Measurements from ENCODE around the gene C2orf68.
A peak's percentile ranks its signal among the peaks of the same experiment; 100 is the strongest.
"Not testable (repeated sequence)": the region's sequence is repeated elsewhere in the genome, so short reads cannot be mapped to it uniquely, and the experiment has no call there.

The C2orf68 gene

GRCh38 chr2:85611705-85612587 is at the start of gene C2orf68:
Gene C2orf68 (minus strand): TSS chr2:85612066. CDS start chr2:85611984, 82 bp downstream.
- peak; percentile 90 for DNase-seq

- no peak for DNase-seq
Observed at GRCh38 chr2:85661139-85661858, 49.4 kb upstream of the C2orf68 start.

GRCh38 chr2:85660725-85661124 is 48.9 kb upstream of the C2orf68 start:
- DNase-seq = no peak

- DNase-seq = not testable (repeated sequence)
Observed at GRCh38 chr2:85660301-85660700, 48.4 kb upstream of the C2orf68 start.

- DNase-seq = no peak
Observed at GRCh38 chr2:85659324-85659981, 47.6 kb upstream of the C2orf68 start.

GRCh38 chr2:85657399-85657798 is 45.5 kb upstream of the C2orf68 start:
- DNase-seq = not testable (repeated sequence)

GRCh38 chr2:85656468-85656867 is 44.6 kb upstream of the C2orf68 start:
- DNase-seq = no peak

- DNase-seq = no peak
Observed at GRCh38 chr2:85655961-85656417, 44.1 kb upstream of the C2orf68 start.

GRCh38 chr2:85653996-85654395 is 42.1 kb upstream of the C2orf68 start:
- DNase-seq = peak; percentile 45

- no peak for DNase-seq
Observed at GRCh38 chr2:85652056-85652455, 40.2 kb upstream of the C2orf68 start.

- no peak for DNase-seq
Observed at GRCh38 chr2:85651097-85651496, 39.2 kb upstream of the C2orf68 start.

- DNase-seq = no peak
Observed at GRCh38 chr2:85650456-85650855, 38.6 kb upstream of the C2orf68 start.

GRCh38 chr2:85649201-85650190 is 37.6 kb upstream of the C2orf68 start:
- DNase-seq = no peak

- peak; percentile 43 for DNase-seq
Observed at GRCh38 chr2:85648619-85649018, 36.8 kb upstream of the C2orf68 start.

GRCh38 chr2:85647823-85648526 is 36.1 kb upstream of the C2orf68 start:
- DNase-seq = no peak

GRCh38 chr2:85646166-85646565 is 34.3 kb upstream of the C2orf68 start:
- no peak for DNase-seq

- DNase-seq = no peak
Observed at GRCh38 chr2:85644909-85645308, 33.0 kb upstream of the C2orf68 start.

- DNase-seq = no peak
Observed at GRCh38 chr2:85642725-85643124, 30.9 kb upstream of the C2orf68 start.

- DNase-seq = peak; percentile 51
Observed at GRCh38 chr2:85635636-85636035, 23.8 kb upstream of the C2orf68 start.

GRCh38 chr2:85635011-85635410 is 23.1 kb upstream of the C2orf68 start:
- peak; percentile 10 for DNase-seq

GRCh38 chr2:85631316-85631715 is 19.4 kb upstream of the C2orf68 start:
- DNase-seq = no peak

All from suppressor macrophage treated with lipopolysaccharide for 4 hours (primary cell).